Activated CD8-positive, alpha-beta memory T cell treated with anti-CD3 and anti-CD28 coated beads for 36 hours (primary cell): ENCODE data around the gene ZC3H7A. TPM values are rescaled to one million over a fixed set of nuclear protein-coding genes. Genes with fewer than 3 reads are reported as not detected.

ENCODE experiments used
- CTCF ChIA-PET: fragments of 350-600 bp; sonication (Branson Sonifier 250); formaldehyde crosslinking; loops from one replicate; lab custom pipeline; 2021; ENCODE audit warnings: antibody characterized with exemption; lab: Charles Lee
- POLR2A ChIA-PET: fragments of 350-600 bp; sonication (Branson Sonifier 250); formaldehyde crosslinking; loops from one replicate; lab custom pipeline; 2021; ENCODE audit warnings: antibody characterized with exemption; lab: Charles Lee
- total RNA-seq, 2 experiments: library from RNA; stranded (reverse); gene quantifications; one replicate each; pipeline ENCODE4 v1.2.3, GENCODE V29; 2021

Gene ZC3H7A
- total RNA-seq, 2 experiments from 2014 or later, result 50.6 to 52.0 TPM

GRCh38 chr16:11727796-11728543 is 69.1 kb downstream of the ZC3H7A start:
- POLR2A ChIA-PET, result no interaction called here
- CTCF ChIA-PET, result no interaction called here

DNA sequence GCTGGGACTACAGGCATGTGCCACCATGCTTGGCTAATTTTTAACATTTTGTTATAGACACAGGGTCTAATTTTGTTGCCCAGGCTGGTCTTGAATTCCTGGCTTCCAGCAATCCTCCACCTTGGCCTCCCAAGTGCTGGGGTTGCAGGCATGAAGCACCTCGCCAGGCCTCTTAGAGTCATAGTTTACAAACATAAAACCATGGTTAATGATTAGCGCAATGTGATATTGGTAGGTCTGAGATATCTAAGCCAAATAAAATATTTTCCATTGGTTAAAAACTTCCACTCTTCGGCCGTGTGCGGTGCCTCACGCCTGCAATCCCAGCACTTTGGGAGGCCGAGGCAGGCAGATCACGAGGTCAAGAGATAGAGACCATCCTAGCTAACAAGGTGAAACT is 71.0 kb downstream of the ZC3H7A start:
- ChIA-PET CTCF (interaction anchor here (0.6 to 1.1 kb wide), 3 partner anchors 43 to 774 kb away, joined by 3 to 4 read pairs (median 3); no protein-coding TSS in a partner anchor), POLR2A (no interaction called here)

- POLR2A ChIA-PET, result no interaction called here
- CTCF ChIA-PET, result interaction anchor here (0.6 kb wide), 1 partner anchor 42 kb away, joined by 3 read pairs; no protein-coding TSS in a partner anchor
Observed at GRCh38 chr16:11725457-11725856, 71.6 kb downstream of the ZC3H7A start.

DNA sequence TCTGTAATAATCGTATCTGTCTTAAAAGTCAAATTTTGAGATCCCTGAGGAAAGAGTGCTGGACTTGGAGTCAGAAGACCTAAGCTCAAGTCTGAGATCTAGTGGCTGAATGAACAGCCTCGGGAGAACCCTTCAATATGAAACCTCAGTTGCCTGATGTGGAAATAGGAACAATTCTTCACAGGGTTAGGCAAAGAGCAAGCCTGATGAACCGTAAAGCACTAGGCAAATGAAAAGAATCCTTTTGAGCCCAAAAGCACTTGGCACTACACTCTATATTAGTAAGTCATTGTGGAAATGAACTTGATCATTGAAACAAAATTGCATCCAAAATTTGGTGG is 74.6 kb downstream of the ZC3H7A start:
- ChIA-PET CTCF (interaction anchor here (0.7 kb wide), 1 partner anchor 21 kb away, joined by 4 read pairs; no protein-coding TSS in a partner anchor), POLR2A (no interaction called here)

- CTCF ChIA-PET, result interaction anchor here (0.7 kb wide), 1 partner anchor 20 kb away, joined by 4 read pairs; no protein-coding TSS in a partner anchor
- POLR2A ChIA-PET, result no interaction called here
Observed at GRCh38 chr16:11721781-11722467, 75.1 kb downstream of the ZC3H7A start.

GRCh38 chr16:11719762-11720161 is 77.3 kb downstream of the ZC3H7A start:
- ChIA-PET POLR2A (no interaction called here), CTCF (no interaction called here)

GRCh38 chr16:11719171-11719570 is 77.9 kb downstream of the ZC3H7A start:
- CTCF ChIA-PET, result no interaction called here
- POLR2A ChIA-PET, result no interaction called here

GRCh38 chr16:11717811-11718210 is 79.2 kb downstream of the ZC3H7A start:
- POLR2A ChIA-PET, result no interaction called here

DNA sequence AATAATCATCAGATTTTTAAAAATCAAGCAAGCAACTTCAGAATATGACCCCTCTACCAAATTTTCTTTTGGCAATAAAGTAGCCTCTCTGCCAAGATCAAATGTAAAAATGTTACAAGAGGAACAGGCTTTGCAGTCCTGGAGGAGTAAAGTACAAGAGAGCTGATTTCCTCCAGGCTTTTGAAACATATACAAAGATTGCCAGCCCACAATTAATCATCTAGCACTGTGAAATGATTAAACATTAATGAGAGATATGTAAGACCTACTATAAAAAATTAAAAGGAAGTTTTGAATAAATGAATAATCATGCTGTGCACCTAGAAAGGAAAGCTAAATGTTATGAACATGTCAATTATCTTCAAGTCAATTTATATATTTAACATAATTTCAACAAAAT is 80.7 kb downstream of the ZC3H7A start:
- ChIA-PET CTCF (no interaction called here), POLR2A (no interaction called here)

More at GRCh38 chr16:11717811-11718210, 79.2 kb downstream of the ZC3H7A start:
- CTCF ChIA-PET, result interaction anchor here (0.7 kb wide), 1 partner anchor 624 kb away, joined by 3 read pairs; no protein-coding TSS in a partner anchor

- ChIA-PET POLR2A (no interaction called here), CTCF (interaction anchor here (0.6 to 1.9 kb wide), 11 partner anchors 9 to 752 kb away, joined by 3 to 8 read pairs (median 3); no protein-coding TSS in a partner anchor)
Observed at GRCh38 chr16:11715246-11715947, 81.7 kb downstream of the ZC3H7A start.

- CTCF ChIA-PET, result interaction anchor here (2.7 kb wide), 1 partner anchor 180 kb away, joined by 12 read pairs; no protein-coding TSS in a partner anchor
- POLR2A ChIA-PET, result interaction anchor here (0.6 kb wide), 1 partner anchor 234 kb away, joined by 6 read pairs; no protein-coding TSS in a partner anchor
Observed at GRCh38 chr16:11712122-11712521, 84.9 kb downstream of the ZC3H7A start.

GRCh38 chr16:11711662-11712061 is 85.4 kb downstream of the ZC3H7A start:
- POLR2A ChIA-PET, result no interaction called here
- CTCF ChIA-PET, result interaction anchor here (1.1 to 2.7 kb wide), 3 partner anchors 23 to 179 kb away, joined by 3 to 12 read pairs (median 4); no protein-coding TSS in a partner anchor

- ChIA-PET POLR2A (no interaction called here), CTCF (interaction anchor here (0.6 kb wide), 1 partner anchor 346 kb away, joined by 3 read pairs; no protein-coding TSS in a partner anchor)
Observed at GRCh38 chr16:11708421-11708820, 88.6 kb downstream of the ZC3H7A start.

GRCh38 chr16:11707679-11708197 is 89.3 kb downstream of the ZC3H7A start:
- ChIA-PET POLR2A (no interaction called here), CTCF (no interaction called here)

- ChIA-PET POLR2A (no interaction called here), CTCF (interaction anchor here (1.1 kb wide), 1 partner anchor 8 kb away, joined by 4 read pairs; no protein-coding TSS in a partner anchor)
Observed at GRCh38 chr16:11706180-11706742, 90.8 kb downstream of the ZC3H7A start.

GRCh38 chr16:11705311-11706025 is 91.6 kb downstream of the ZC3H7A start:
- POLR2A ChIA-PET, result interaction anchor here (0.5 kb wide), 1 partner anchor 46 kb away, joined by 3 read pairs; no protein-coding TSS in a partner anchor
- CTCF ChIA-PET, result interaction anchor here (1.1 kb wide), 1 partner anchor 9 kb away, joined by 4 read pairs; no protein-coding TSS in a partner anchor
